GM19023 (cell line): Measurements from ENCODE around the gene ENDOV.
A peak's percentile ranks its signal among the peaks of the same experiment; 100 is the strongest.

Experiments used
- ATAC-seq: cut with Tn5 transposase; IDR thresholded peaks from one replicate; pipeline ENCODE4 v1.9.1; 2021; ENCODE audit warnings: mild to moderate bottlenecking, moderate library complexity; ENCODE audit not compliant: unreplicated experiment

ENDOV gene

DNA sequence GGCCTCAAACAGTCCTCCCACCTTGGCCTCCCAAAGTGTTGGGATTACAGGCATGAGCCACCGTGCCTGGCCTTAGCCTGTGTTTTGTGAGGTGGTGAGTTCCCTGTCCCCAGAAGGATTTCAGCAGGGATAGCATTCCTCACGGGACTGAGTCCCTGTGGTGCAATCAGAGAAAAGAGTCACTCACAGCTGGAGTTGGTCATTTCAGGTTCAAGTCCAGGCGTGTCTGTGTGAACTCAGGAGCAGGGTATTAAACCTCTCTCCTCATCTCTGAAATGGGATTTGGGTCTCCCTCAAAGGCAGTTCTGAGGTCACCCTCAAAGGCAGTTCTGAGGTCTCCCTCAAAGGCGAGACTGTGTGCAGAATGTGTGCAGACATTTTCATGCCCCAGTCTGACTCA is 32.8 kb downstream of the ENDOV start:
- ATAC-seq = no peak

DNA sequence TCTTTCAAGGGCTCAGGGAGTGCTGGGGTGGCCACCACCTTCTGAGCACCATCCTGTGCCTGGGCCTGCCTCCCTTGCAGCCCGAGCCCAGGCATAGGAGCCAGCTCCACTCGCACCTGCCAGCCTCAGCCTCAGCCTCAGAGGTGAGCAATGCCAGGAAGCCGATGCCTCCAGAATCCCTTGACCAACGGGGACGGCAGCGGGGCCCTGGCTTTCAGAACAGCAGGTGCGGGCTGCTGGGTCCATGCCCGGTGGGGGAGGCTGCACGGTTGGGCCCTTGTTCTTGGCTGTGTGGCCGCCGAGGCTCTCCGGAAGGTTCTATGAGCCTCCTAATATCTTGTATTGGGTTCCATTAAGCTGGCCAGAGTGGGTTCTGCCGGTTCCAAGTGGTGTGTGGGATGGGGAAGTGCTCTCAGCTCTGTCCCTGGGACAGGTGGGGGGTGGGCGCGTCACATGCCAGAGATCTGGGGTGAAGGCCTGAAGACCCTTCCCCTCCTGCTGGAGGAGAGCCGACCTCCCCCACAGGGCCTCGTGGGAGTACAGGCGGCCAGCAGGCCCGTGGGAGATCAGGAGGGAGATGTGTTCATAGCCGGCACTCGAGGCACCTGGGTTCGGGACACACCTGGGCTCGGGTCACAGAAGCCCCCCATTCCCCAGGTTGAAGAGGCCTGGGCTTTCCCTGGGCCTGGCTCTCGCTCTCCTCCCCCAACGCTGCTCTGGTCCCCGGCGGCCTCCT is 34.4 kb downstream of the ENDOV start:
- no peak for ATAC-seq

DNA sequence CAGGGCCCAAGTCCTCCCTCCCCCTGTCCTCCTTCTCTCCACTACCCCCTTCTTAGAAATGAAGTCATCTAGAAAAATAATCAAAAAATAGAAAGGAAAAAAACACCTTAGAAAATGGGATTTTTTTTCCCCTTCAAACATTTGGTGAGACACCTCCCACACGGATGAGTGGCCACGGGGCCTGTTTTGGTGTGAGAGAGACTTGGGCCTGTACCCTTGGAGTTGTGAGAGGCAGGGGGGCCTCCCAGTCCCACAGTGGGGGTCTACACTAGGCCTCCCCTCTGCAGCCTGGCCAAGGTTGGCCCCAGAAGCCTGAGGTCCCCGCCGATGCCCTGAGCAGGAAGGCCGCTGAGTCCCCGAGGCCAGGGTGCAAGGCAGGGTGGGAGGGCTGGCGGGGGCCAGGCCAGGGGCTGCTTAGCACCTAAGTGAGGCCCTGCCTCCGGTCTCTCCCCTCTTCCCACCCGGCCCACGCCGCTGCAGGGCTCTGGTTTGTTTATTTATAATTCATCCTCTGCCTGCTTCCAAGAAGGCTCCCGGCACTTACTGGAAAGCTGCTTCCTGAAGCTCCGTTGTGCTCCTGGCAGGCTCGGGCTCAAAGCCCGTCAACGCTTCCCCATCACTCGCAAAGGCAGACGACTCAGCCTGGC is 35.1 kb downstream of the ENDOV start:
- no peak for ATAC-seq

DNA sequence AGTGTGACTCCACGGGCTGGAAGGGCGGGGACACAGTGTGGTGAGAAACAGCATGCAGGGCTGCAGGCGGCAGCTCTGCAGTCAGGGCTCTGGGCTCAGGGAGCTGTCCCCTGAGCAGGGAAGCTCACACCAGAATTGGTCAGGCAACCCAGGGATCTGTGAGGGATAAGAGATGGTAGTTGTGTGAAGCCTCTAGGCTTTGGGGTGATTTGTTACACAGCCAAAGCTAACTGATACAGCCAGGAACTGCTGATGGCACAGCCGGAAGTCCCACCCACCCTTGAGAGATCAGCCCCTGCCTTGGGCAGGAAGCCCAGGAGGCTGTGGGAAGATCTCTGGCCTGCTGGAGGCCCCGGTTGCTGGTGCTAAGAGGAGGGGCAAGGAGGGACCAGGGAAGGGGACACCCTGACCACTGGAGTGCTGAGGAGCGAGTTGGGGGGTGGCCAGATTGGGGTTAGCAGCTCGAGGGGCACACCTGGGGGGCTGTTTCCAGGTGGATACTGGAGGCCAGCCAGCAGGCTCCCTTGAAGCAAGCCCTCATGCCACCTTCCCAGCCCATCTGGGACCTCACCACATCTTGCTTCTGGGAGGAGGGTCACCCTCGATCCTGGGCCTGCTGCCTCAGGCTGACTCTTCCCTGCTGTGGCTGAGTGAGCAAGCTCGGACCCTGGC is 36.3 kb downstream of the ENDOV start:
- ATAC-seq = no peak

DNA sequence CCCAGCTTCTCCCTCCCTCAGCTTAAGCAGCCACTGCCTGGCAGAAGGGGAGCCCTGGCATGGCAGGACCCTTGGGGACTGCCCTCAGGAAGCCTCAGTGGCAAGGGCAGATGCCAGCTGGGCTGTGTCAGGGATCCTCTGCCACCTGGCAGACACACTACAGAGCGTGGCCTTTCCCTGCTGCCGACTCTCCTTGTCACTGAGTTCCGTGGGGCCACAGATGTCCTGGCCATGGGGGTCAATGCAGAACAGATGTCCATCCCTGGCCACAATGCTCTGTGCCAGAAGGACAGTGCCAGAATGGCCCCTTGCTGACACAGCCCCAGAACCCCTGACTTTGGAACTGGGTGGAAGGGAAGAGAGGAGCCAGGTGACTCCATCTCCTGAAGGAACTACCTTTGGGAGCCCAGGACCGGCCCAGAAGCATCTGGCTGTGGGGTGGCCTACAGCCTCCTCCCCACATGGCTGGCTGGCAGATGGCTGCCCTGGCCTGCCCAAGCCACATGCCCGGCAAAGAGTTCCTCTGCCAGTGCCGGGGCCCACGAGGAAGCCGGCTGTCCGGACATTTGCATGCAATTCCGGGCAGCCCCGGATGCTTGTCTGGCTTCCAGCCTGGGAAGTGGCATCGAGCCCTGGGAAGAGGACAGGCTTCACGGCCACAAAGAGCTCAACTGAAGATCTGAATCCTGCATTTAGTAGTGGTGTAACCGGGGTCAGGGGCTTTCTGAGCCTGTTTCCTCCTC is 37.4 kb downstream of the ENDOV start:
- no peak for ATAC-seq

DNA sequence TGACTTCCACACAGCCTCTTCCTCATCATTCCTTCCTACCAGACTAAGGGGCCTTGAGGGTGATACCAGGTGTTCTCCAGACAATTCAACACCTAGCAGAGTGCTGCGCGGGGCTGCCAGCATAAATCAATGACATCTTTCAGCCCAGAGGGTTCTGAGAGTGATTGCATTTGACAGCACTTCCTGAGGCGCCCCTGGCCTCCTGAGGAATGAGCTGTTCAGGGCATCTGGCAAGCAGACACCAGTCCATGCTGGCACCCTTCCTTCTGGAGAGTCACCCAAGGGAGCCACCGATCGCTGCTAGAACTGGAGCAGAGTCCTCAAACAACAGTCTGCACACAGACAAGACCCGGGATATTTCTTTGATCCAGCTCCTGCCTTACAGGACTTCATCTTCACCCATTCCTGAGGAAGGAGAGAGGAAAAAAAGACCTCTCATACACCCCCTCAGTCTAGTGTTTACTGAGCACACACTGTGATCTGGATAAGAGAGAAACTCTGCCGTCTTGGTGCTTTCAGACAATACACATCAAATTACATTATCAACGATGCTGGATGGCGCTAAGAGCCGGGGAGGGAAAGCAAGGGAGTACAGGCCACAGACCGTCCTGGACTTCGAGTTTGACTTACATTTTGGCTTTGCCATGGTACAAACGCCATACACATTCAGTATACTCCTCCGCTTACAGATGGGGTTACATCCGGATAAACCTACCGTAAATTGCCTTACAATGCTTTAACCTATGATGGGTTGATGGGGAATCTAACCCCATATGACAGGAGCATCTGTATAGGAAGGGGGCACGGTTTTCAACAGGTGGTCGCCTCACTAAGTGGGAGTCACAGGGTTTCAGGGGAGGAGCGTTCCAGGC is 38.4 kb downstream of the ENDOV start:
- ATAC-seq = no peak

DNA sequence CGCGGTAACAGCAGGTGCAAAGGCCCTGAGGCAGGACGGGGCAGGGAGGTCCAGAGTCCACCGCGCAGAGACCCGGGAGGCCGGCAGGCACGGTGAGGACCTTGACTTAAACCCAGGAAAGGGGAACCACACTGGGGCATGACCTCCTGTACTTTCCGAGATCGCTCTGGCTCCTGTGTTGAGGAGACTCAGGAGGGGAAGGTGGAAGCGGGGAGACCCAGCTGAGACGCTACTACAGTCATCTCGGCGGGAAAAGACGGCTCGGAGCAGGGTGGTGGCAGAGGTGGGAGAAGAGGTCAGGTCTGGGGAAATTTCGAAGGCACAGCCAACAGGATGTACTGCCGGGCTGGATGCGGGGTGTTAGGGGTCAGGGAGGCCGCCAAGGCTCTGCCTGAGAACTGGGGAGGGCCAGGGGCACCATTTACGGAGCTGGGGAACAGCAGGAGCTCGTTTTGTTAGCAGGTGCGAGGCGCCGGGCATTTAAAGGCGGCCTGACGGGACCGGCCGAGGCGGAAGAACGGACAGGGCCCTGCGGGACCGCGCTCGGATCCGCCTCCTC is 39.1 kb downstream of the ENDOV start:
- ATAC-seq = peak; percentile 18

DNA sequence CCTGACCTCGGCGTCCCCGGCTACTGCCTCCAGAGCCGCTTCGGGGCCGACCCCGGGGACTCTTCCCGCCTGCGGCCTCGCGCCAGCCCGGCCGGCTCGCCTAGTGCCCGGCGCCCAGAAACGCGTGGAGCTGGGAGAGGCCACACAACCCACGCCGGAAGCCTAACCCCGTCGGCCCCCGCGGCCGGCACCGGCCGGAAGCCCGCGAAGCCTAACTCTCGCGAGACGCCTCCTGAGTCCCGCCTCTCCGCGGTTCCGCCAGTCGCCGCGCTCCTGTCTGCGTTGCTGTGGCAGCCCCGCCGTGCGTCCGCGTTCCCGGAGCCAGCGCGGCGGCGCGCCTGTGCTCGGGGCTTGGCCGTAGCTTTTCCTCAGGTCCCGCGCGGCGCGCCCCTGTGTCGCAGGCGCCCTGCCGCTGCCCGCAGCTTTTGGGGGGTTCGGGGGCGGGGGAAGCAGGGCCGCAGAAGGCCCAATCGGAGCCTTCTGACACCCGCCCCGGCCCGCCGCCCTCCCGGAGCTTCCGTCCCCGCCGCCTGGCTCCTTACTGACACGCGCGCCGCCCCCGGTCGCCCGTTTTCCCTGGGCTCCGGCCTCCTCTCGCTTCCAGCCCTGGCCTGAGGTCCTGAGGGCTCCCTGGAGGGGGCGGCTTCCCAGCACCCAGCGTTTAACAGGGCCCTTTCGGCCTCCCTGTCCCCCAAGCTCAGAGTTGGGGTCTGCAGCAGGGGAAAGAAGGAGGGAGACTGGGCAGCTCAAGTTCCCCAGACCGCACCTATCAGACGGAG is 39.8 kb downstream of the ENDOV start:
- ATAC-seq = peak; percentile 89

DNA sequence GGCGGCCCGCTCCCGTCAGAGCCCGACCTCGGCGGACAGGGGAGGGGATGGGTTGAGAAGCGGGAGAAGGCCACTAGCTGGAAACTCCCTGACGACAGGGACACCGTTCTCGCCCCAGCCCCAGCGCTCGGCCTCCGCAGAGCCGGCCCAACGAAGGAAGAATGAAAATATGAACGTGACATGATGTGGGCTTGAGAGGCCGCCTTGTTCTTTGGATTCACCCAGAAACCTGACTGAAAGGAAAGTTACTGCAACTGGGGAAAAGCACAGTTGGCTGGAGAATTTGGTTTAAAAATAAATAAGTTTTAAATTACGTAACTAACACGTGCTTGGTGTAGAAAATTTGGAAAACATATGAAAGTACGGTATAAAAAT is 40.4 kb downstream of the ENDOV start:
- no peak for ATAC-seq

DNA sequence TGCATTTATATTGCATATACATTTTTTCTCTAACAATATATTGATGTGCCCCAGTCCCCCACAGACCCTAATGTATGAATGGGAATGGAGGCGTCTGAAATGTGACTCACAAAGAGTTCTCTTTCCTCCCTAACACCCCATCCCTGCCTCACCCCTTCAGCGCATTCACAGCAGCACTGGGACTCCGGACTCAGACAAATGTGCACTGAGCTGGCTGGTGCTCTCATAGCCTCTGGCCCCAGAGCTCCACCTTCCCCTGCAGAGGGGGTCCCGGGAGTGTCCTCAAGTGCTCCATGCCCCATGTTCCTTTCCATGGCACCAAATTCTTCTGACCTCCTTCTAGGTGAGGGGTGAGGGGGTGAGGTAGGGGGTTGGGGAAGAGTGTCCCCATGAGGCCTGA is 40.8 kb downstream of the ENDOV start:
- no peak for ATAC-seq

DNA sequence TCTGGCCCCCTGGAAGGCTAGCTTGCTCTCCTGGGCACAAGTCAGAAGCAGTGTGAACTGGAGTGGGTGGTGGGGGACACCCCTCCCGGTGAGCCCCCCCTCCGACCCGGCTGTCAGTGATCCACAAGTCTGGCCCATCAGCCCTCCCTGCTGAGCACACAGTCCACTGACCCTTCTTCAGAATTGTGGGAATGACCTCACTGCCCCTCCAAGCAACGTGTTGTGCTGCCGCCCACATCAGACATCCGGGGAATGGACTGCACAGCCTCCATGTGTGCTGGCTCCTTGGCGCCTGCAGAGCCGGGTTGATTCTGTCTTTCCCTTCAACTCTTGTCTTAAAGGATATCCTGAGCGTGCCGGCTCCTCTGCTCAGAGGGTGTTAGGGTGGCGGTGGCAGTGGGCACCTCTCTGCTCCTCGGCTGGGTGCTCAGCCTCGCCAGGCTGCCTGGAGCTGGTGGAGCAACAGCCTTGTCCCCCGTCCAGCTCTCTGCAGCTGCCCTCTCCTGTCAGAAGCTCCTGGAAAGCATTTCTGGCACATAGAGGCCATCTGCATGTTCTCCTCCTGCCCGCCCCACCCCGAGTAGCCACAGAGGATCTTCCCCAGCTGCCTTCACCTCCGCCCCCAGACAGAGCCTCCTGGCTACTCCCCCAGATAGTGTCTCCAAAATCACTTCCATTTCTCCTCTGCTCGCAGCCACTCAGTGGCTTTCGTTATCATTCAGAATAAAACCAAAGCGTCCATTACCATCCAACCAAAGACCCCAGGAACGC is 41.7 kb downstream of the ENDOV start:
- no peak for ATAC-seq

DNA sequence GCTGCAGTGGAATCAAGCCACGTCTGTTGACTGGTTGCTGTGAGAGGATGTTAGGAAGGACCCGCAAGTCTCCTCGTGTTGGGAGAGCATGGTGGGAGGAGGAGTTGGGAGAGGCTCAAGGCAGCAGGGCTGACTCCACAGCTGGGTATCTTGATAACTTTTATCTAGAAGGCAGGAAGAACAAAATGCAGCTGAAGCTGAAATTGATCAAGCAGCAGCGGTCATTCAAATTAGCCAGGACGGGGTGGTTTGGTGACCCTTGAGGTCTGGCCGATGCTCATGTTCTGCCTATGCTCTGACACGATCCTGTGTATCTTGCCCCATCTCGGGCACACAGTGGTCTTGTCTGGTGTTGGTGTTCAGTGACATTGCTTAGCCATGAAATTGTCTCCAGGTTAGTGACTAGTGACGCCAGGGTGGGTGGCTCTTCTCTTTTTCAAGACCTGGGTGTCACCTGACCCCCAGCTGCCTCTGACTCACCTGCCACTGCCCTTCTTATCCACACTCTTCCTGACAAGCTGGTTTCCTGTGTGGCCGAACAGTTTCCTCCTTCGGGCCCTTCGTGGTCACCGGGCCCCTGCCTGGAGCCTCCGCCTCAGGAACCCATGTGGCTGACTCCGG is 42.4 kb downstream of the ENDOV start:
- no peak for ATAC-seq

DNA sequence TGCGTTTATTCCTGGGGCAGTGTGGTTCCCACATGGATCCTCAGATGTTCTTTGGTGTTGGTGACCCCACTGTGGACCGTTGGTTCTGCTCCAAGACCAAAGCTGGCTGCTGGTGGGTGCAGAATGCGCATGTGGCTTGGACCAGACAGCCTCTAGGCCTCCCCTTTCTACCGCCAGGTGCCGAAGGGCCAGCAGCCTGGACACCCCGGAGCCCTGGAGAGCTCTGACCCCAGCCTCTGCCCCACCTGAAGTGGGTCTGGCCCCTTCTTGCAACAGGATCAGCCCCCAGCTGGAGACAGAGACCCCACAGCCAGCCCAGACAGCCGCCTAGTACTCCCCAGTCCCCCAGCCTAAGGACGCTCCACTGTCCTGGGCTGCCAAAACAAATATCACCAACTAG is 43.0 kb downstream of the ENDOV start:
- no peak for ATAC-seq

DNA sequence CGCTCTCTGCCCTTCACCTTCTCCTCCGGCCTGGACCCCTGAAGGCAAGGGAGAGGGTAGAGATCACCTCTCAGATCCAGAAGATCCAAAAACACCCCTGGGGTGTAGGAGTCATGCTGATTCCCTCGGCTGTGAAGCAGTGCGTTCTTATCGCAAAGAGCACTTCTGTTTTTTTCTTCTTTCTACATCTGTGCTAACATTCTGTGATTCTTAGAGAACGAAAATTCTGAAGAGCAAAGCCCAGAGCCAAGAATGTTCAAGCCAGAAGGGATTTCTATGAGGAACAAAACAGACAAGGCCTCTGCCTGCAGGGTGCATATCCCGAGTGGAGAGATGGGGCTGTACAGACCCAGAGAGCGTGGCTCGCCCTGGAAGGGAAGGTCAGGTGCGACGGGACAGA is 44.3 kb downstream of the ENDOV start:
- no peak for ATAC-seq

DNA sequence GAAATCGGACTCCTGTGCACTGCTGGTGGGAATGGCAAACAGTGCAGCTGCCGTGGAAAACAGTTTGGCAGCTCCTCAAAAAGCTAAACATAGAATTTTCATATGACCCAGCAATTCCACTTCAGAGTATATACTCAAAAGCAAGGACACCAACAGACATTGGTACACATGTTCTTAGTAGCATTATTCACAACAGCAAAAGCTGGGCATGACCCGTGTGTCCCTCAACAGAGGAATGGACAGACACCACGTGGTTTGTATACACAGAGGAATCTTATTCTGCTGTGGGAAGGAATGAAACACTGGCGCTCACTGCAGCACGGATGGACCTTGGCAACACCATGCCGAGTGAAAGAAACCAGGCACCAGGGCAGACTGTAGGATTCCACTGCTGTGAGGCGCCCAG is 45.5 kb downstream of the ENDOV start:
- ATAC-seq = no peak

DNA sequence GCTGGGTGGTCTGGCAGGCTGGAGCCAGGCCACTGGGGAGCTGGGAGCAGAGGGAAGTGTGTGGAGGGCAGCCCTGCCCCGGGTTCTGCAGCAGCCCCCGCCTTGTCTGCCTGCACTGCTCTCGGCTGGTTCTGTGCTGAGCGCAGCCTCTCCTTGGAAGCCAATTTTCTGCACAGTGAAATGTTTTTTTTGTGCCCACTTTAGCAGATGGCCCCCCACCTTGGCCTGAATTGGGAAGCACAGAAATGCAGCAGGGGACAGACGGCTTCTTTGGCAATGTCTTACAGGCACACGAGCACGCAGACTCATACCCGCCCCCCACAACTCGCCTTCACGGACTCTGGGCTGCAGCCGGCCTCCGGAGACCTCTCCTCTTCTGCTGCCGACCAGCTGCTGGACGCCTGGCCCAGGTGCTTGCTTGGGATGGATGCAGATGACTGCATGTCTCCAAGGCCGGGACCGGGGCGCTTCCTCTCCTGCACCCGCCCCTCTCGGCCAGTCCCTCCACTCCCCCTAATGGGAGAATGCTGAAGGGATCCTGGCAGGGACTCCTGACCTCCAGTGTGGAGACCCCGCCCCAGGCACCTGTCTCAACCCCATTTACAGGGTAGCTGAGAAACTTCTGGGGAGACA is 46.7 kb downstream of the ENDOV start:
- ATAC-seq = no peak

DNA sequence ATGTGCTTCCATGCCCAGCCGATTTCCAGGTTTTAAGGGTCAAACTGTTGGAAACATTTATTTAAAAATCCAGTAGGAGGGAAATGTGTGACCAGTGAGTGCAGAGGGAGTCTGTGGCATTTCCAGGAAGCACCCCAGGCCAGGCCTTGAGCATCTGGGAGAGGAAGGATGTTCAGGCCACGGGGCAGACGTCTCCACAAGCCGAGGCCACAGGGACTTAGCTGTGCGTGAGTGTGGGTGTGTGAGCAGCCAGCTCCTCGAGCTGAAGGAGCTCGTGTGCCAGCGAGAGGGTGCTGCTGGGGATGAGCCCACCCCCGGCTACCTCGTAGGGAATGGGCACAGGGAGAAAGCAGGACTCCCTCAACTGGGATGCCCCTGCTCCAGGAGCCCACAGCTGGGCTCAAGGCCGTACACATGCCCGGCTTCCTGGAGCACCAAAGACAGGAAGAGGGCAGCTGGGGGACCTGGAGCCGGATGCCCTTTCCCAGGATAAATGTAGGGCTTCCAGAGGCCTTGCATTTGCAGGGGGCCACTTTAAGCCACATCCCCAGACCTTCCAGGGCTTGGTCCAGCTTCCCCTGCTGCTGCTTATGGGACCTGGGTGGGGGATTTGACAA is 48.9 kb downstream of the ENDOV start:
- no peak for ATAC-seq
